T-cell (primary cell): ENCODE measurements around the gene DDAH2. TPM values are rescaled to one million over a fixed set of nuclear protein-coding genes. Genes with fewer than 3 reads are reported as not detected.

Source experiments
- ATAC-seq, 4 experiments: fragments of 200-7000 bp in 3 of 4; fragments of 150-1000 bp in 1 of 4; cut with Tn5 transposase; replicated peaks in 1 of 4; 1 replicate in 3 of 4; 2 replicates in 1 of 4; pipeline ENCODE4 v1.10.0; 2021; ENCODE audit warnings: moderate library complexity in 3 of 4, mild to moderate bottlenecking in 2 of 4, moderate number of reproducible peaks in 1 of 4
- CTCF ChIA-PET, 2 donors: fragments of 300-600 bp; sonication (Branson Sonifier 250); formaldehyde crosslinking; loops; one replicate each; lab custom pipeline; 2022; ENCODE audit warnings: antibody characterized with exemption in 2 of 2; lab: Charles Lee
- POLR2A ChIA-PET, 2 donors: fragments of 300-600 bp; sonication (Branson Sonifier 250); formaldehyde crosslinking; loops; one replicate each; lab custom pipeline; 2022; ENCODE audit warnings: antibody characterized with exemption in 2 of 2; lab: Charles Lee
- DNase-seq, 35 experiments: peaks; one replicate each; pipeline versions ENCODE4 v3.0.0 to v3.0.0-alpha.2; 2013 to 2023
- H3K27ac ChIP-seq: one replicate; pipeline ENCODE4 v1.5.1; 2013; ENCODE audit warnings: low read length
- H3K27me3 ChIP-seq, 2 experiments: replicated peaks in 1 of 2; 1 replicate in 1 of 2; 2 replicates in 1 of 2; pipeline versions ENCODE4 v1.6.1 to v1.7.0; 2013; ENCODE audit warnings: low read length in 1 of 2, mixed read lengths in 1 of 2; ENCODE audit not compliant: control insufficient read depth in 2 of 2, insufficient read depth in 2 of 2; ENCODE audit errors: extremely low read depth in 1 of 2
- H3K36me3 ChIP-seq, 2 donors: 1 replicate in 1 of 2; 2 replicates in 1 of 2; pipeline versions ENCODE4 v1.6.1 to v1.7.0; 2013; ENCODE audit warnings: low read length in 1 of 2; ENCODE audit not compliant: control insufficient read depth in 2 of 2, insufficient read depth in 1 of 2; ENCODE audit errors: extremely low read depth in 1 of 2
- H3K4me1 ChIP-seq, 2 experiments: 1 replicate in 1 of 2; 2 replicates in 1 of 2; pipeline versions ENCODE4 v1.6.1 to v1.7.0; 2013; ENCODE audit warnings: low read length in 2 of 2, mixed read lengths in 1 of 2; ENCODE audit not compliant: insufficient read depth in 2 of 2, control insufficient read depth in 1 of 2; ENCODE audit errors: extremely low read depth in 1 of 2
- H3K4me3 ChIP-seq, 2 donors: 1 replicate in 1 of 2; 2 replicates in 1 of 2; pipeline versions ENCODE4 v1.5.1 to v1.7.0; 2013; ENCODE audit warnings: mild to moderate bottlenecking in 2 of 2, low read length in 1 of 2, moderate library complexity in 1 of 2; ENCODE audit not compliant: control insufficient read depth in 1 of 2; ENCODE audit errors: extremely low read depth in 1 of 2
- H3K9me3 ChIP-seq: 2 replicates; pipeline ENCODE4 v1.7.0; 2013
- H3K27ac Mint-ChIP-seq, 2 donors: one replicate each; pipeline ENCODE4 v1.8.0; 2020 to 2021; ENCODE audit warnings: mild to moderate bottlenecking in 2 of 2, mixed read lengths in 2 of 2
- H3K27me3 Mint-ChIP-seq, 2 donors: one replicate each; pipeline ENCODE4 v1.8.0; 2021 to 2022; ENCODE audit warnings: mixed read lengths in 2 of 2
- H3K36me3 Mint-ChIP-seq: one replicate; pipeline ENCODE4 v1.8.0; 2021; ENCODE audit warnings: mixed read lengths
- H3K4me1 Mint-ChIP-seq, 3 donors: one replicate each; pipeline ENCODE4 v1.8.0; 2020 to 2022; ENCODE audit warnings: mixed read lengths in 3 of 3, mild to moderate bottlenecking in 1 of 3
- H3K4me3 Mint-ChIP-seq, 3 donors: one replicate each; pipeline ENCODE4 v1.8.0; 2020 to 2022; ENCODE audit warnings: mild to moderate bottlenecking in 3 of 3, mixed read lengths in 3 of 3, moderate library complexity in 3 of 3
- H3K9me3 Mint-ChIP-seq, 3 donors: one replicate each; pipeline ENCODE4 v1.8.0; 2020 to 2022; ENCODE audit warnings: mixed read lengths in 3 of 3
- WGBS: methylation state at CpG from one replicate; pipeline ENCODE4 v1.1.5; 2013; ENCODE audit warnings: missing lambda C conversion rate; ENCODE audit not compliant: insufficient coverage; 5-methylcytosine and 5-hydroxymethylcytosine counted together
- total RNA-seq, 35 experiments: library from RNA in 6 of 35; stranded (reverse) in 6 of 35; fragments of 120-200 nt in 1 of 35; gene quantifications; one replicate each; pipeline versions ENCODE4 v1.2.1 to v1.2.4 and lab custom pipeline; 2013 to 2026

Gene DDAH2
- total RNA-seq, 5 donors from 2014 or later (not counting 1 experiment from before 2014, with no cell fraction given): 9.0 to 13.2 (median 11.5) TPM

- peaks cover 39 to 53% of the 10 kb centered on the region in 2 experiments for H3K4me1 ChIP-seq
- peak; percentile 81 to 96 (median 92) for DNase-seq
- no peaks in the 10 kb centered on the region for H3K27me3 ChIP-seq
Observed at GRCh38 chr6:31739639-31740396, 10.7 kb upstream of the DDAH2 start, which contains the start of gene MSH5. TSS of gene MSH5 (plus strand) at chr6:31740005. CDS start at chr6:31740467, 462 bp downstream.

GRCh38 chr6:31737991-31738979 lies 9.2 kb upstream of the DDAH2 start:
- no peaks in the 10 kb centered on the region for H3K9me3 ChIP-seq
- peak overlapping the region; percentile 14 to 60 for H3K4me3 ChIP-seq
- H3K4me3 Mint-ChIP-seq: peak overlapping the region; percentile 91 to 95 (median 92)
- H3K27ac Mint-ChIP-seq: peak overlapping the region; percentile 73 to 95
- peaks cover 17% of the 10 kb centered on the region for H3K36me3 Mint-ChIP-seq
- ChIA-PET POLR2A (interaction anchor here in 1 of 2 donors (0.5 to 1.4 kb wide), 5 partner anchors 35 to 391 kb away, joined by 3 to 4 read pairs (median 3); partner anchors contain the start of gene ABHD16A), CTCF (interaction anchor here (0.6 to 3.1 kb wide), 12 partner anchors 9 to 164 kb away, joined by 3 to 18 read pairs (median 6); partner anchors contain the start of genes DDAH2 (in 1 of the 2), HSPA1B (in 1 of the 2), LSM2 (in 1 of the 2) and NEU1 (in 1 of the 2))
- WGBS: 0% methylated on average over 3 of the region's 6 CpGs
- H3K36me3 ChIP-seq: peaks cover 4 to 11% of the 10 kb centered on the region in 2 donors
- peaks cover 70 to 78% (median 75%) of the 10 kb centered on the region in 3 donors for H3K4me1 Mint-ChIP-seq
- H3K27me3 Mint-ChIP-seq: no peaks in the 10 kb centered on the region
- peak overlapping the region; percentile 81 for H3K27ac ChIP-seq
- peaks cover 45 to 68% of the 10 kb centered on the region in 2 experiments for H3K4me1 ChIP-seq
- ATAC-seq (peak; percentile 23 to 55 (median 34)), DNase-seq (peak in 34 of 35 experiments; percentile 36 to 89 (median 64))
- no peaks in the 10 kb centered on the region for H3K27me3 ChIP-seq
- H3K9me3 Mint-ChIP-seq: no peaks in the 10 kb centered on the region

More at GRCh38 chr6:31739639-31740396, 10.7 kb upstream of the DDAH2 start, which contains the start of gene MSH5:
- peak within 1 kb of the TSS; percentile 81 for H3K27ac ChIP-seq
- H3K36me3 ChIP-seq: no peaks in the 10 kb centered on the region
- peak within 1 kb of the TSS; percentile 82 to 92 for H3K4me3 ChIP-seq
- WGBS: under 1% methylated on average over 47 of the region's 58 CpGs
- peak; percentile 89 to 93 (median 92) for ATAC-seq
- H3K4me3 Mint-ChIP-seq: peak within 1 kb of the TSS; percentile 85 to 95 (median 92)
- CTCF ChIA-PET: interaction anchor here (0.5 to 3.1 kb wide), 11 partner anchors 9 to 191 kb away, joined by 3 to 18 read pairs (median 4); partner anchors contain the start of genes DDAH2 (in 1 of the 2), EHMT2 (in 1 of the 2), NEU1 (in 1 of the 2) and VARS1 (in 1 of the 2)
- no peaks in the 10 kb centered on the region for H3K27me3 Mint-ChIP-seq
- H3K9me3 Mint-ChIP-seq: no peaks in the 10 kb centered on the region
- H3K27ac Mint-ChIP-seq: peak within 1 kb of the TSS; percentile 88 to 95
- H3K36me3 Mint-ChIP-seq: peaks cover 13% of the 10 kb centered on the region
- peaks cover 56 to 62% (median 60%) of the 10 kb centered on the region in 3 donors for H3K4me1 Mint-ChIP-seq
- POLR2A ChIA-PET: interaction anchor here (0.5 to 0.6 kb wide), 3 partner anchors 44 to 123 kb away, joined by 3 to 5 read pairs (median 3); no protein-coding TSS in a partner anchor
- no peaks in the 10 kb centered on the region for H3K9me3 ChIP-seq

- Histone ChIP-seq H3K36me3 (peaks cover 4 to 18% of the 10 kb centered on the region in 2 donors), H3K4me3 (peak overlapping the region; percentile 14 to 60), H3K27me3 (no peaks in the 10 kb centered on the region), H3K27ac (peak overlapping the region; percentile 81), H3K4me1 (peaks cover 45 to 69% of the 10 kb centered on the region in 2 experiments), H3K9me3 (no peaks in the 10 kb centered on the region)
- peak in 1 of 35 experiments; percentile 32 for DNase-seq
- ChIA-PET CTCF (interaction anchor here (0.6 to 3.1 kb wide), 13 partner anchors 8 to 163 kb away, joined by 3 to 18 read pairs (median 7); partner anchors contain the start of genes DDAH2 (in 1 of the 2), HSPA1B (in 1 of the 2), LSM2 (in 1 of the 2) and NEU1 (in 1 of the 2)), POLR2A (interaction anchor here in 1 of 2 donors (0.6 to 1.4 kb wide), 4 partner anchors 34 to 392 kb away, joined by 3 to 4 read pairs (median 3); partner anchors contain the start of gene ABHD16A)
- Mint-ChIP-seq H3K9me3 (no peaks in the 10 kb centered on the region), H3K27ac (peak overlapping the region; percentile 73 to 95), H3K4me3 (peak overlapping the region; percentile 91 to 95 (median 92)), H3K4me1 (peaks cover 70 to 81% (median 75%) of the 10 kb centered on the region in 3 donors), H3K27me3 (no peaks in the 10 kb centered on the region), H3K36me3 (peaks cover 15% of the 10 kb centered on the region)
- 21% methylated on average over 5 of the region's 7 CpGs for WGBS
- ATAC-seq: no peak
Observed at GRCh38 chr6:31737315-31737990, 8.4 kb upstream of the DDAH2 start.

GRCh38 chr6:31736768-31737314 lies 7.7 kb upstream of the DDAH2 start:
- DNase-seq: no peak
- H3K27ac Mint-ChIP-seq: peak overlapping the region; percentile 95 to 97
- no peaks in the 10 kb centered on the region for H3K27me3 Mint-ChIP-seq
- H3K9me3 Mint-ChIP-seq: no peaks in the 10 kb centered on the region
- peaks cover 19% of the 10 kb centered on the region for H3K36me3 Mint-ChIP-seq
- H3K27ac ChIP-seq: peak overlapping the region; percentile 81
- ChIA-PET CTCF (interaction anchor here (0.6 to 1.7 kb wide), 5 partner anchors 7 to 93 kb away, joined by 3 to 9 read pairs (median 5); no protein-coding TSS in a partner anchor), POLR2A (interaction anchor here in 1 of 2 donors (0.5 kb wide), 1 partner anchor 74 kb away, joined by 5 read pairs; no protein-coding TSS in a partner anchor)
- H3K4me1 ChIP-seq: peaks cover 45 to 70% of the 10 kb centered on the region in 2 experiments
- peak overlapping the region; percentile 91 to 95 (median 92) for H3K4me3 Mint-ChIP-seq
- H3K27me3 ChIP-seq: no peaks in the 10 kb centered on the region
- 0% methylated on average over 2 of the region's 10 CpGs for WGBS
- no peak for ATAC-seq
- peaks cover 73 to 83% (median 75%) of the 10 kb centered on the region in 3 donors for H3K4me1 Mint-ChIP-seq
- H3K4me3 ChIP-seq: peak overlapping the region; percentile 85 to 90
- peaks cover 4 to 24% of the 10 kb centered on the region in 2 donors for H3K36me3 ChIP-seq
- H3K9me3 ChIP-seq: no peaks in the 10 kb centered on the region
